ENCODE data around the gene PDZD7. TPM values are rescaled to one million over a fixed set of nuclear protein-coding genes. Genes with fewer than 3 reads are reported as not detected.

PDZD7 gene
- total and polyA plus RNA-seq, 4 donors: 0.06 to 0.09 (median 0.07) TPM; not detected in 1

- Histone ChIP-seq H3K27me3 (ENCODE audit: control insufficient read depth in 4 of 4, insufficient read depth in 4 of 4, low read length in 3 of 4) (no peaks in the 10 kb centered on the region), H3K9me3 (ENCODE audit: control insufficient read depth in 4 of 4, low read length in 3 of 4) (no peaks in the 10 kb centered on the region), H3K4me3 (ENCODE audit: low read depth in 1 of 3, low read length in 3 of 3) (no peak overlapping the region), H3K9ac (ENCODE audit: low read depth in 1 of 2, low read length in 2 of 2) (no peak overlapping the region), H3K27ac (ENCODE audit: low read depth in 1 of 2, low read length in 2 of 2) (no peak overlapping the region), H3K36me3 (ENCODE audit: control insufficient read depth in 4 of 4, insufficient read depth in 3 of 4, low read depth in 1 of 4, low read length in 3 of 4) (peaks cover 0 to 6% (median 2%) of the 10 kb centered on the region in 4 donors), H3K4me1 (ENCODE audit: control insufficient read depth in 4 of 4, insufficient read depth in 4 of 4, low read length in 3 of 4) (peaks cover 12 to 53% (median 38%) of the 10 kb centered on the region in 4 donors)
- no peak for DNase-seq (ENCODE audit: low spot score)
- no peak for TF ChIP-seq CTCF (IDR thresholded peaks at IDR 0.05; ENCODE audit: low read depth, low read length, missing input control)
- TF ChIP-seq REST (IDR thresholded peaks at IDR 0.05): no peak
- TF ChIP-seq ATF3 (IDR thresholded peaks at IDR 0.05): no peak
- TF ChIP-seq ZBTB33 (IDR thresholded peaks at IDR 0.05): no peak
- no peak for TF ChIP-seq HNF4A (conservative IDR thresholded peaks at IDR 0.05)
- TF ChIP-seq TAF1 (conservative IDR thresholded peaks at IDR 0.05): no peak
- no peak for TF ChIP-seq JUND (IDR thresholded peaks at IDR 0.05)
- TF ChIP-seq RAD21 (IDR thresholded peaks at IDR 0.05): no peak
- TF ChIP-seq FOXA1 (IDR thresholded peaks at IDR 0.05): no peak
- WGBS: 91% methylated on average over 2 of the region's 2 CpGs
Observed at GRCh38 chr10:100967332-100967731, 63.6 kb downstream of the PDZD7 start.

GRCh38 chr10:100966887-100967286 is 64.0 kb downstream of the PDZD7 start:
- TF ChIP-seq GABPA (IDR thresholded peaks at IDR 0.05 in 1 of 2, conservative IDR thresholded peaks at IDR 0.05 in 1 of 2) (no peak), YY1 (IDR thresholded peaks at IDR 0.05) (no peak), ZBTB33 (IDR thresholded peaks at IDR 0.05) (no peak), MAX (IDR thresholded peaks at IDR 0.05) (no peak), JUND (IDR thresholded peaks at IDR 0.05) (no peak), CTCF (IDR thresholded peaks at IDR 0.05; ENCODE audit: low read depth, low read length, missing input control) (no peak), EGR1 (IDR thresholded peaks at IDR 0.05; ENCODE audit: low read depth in 2 of 2) (no peak)
- Histone ChIP-seq H3K9ac (ENCODE audit: low read depth in 1 of 2, low read length in 2 of 2) (no peak overlapping the region), H3K27ac (ENCODE audit: low read depth in 1 of 2, low read length in 2 of 2) (no peak overlapping the region), H3K4me1 (ENCODE audit: control insufficient read depth in 4 of 4, insufficient read depth in 4 of 4, low read length in 3 of 4) (peaks cover 8 to 49% (median 34%) of the 10 kb centered on the region in 4 donors), H3K36me3 (ENCODE audit: control insufficient read depth in 4 of 4, insufficient read depth in 3 of 4, low read depth in 1 of 4, low read length in 3 of 4) (peaks cover 0 to 10% (median 4%) of the 10 kb centered on the region in 4 donors), H3K4me3 (ENCODE audit: low read depth in 1 of 3, low read length in 3 of 3) (no peak overlapping the region), H3K27me3 (ENCODE audit: control insufficient read depth in 4 of 4, insufficient read depth in 4 of 4, low read length in 3 of 4) (no peaks in the 10 kb centered on the region), H3K9me3 (ENCODE audit: control insufficient read depth in 4 of 4, low read length in 3 of 4) (no peaks in the 10 kb centered on the region)
- no peak for DNase-seq (ENCODE audit: low spot score)
- WGBS: 82% methylated on average over 2 of the region's 2 CpGs
